NCI-H146 treated with DMSO at 0.1 percent for 48 hours (cell line): ENCODE results near the gene ZNF275.
A peak's percentile ranks its signal among the peaks of the same experiment; 100 is the strongest.
"Not testable (repeated sequence)": the region's sequence is repeated elsewhere in the genome, so short reads cannot be mapped to it uniquely, and the experiment has no call there.

ENCODE experiments used
- DNase-seq: peaks from one replicate; lab custom pipeline; 2025; ENCODE audit not compliant: unreplicated experiment; lab: John Stamatoyannopoulos, UW

ZNF275 gene, protein sequence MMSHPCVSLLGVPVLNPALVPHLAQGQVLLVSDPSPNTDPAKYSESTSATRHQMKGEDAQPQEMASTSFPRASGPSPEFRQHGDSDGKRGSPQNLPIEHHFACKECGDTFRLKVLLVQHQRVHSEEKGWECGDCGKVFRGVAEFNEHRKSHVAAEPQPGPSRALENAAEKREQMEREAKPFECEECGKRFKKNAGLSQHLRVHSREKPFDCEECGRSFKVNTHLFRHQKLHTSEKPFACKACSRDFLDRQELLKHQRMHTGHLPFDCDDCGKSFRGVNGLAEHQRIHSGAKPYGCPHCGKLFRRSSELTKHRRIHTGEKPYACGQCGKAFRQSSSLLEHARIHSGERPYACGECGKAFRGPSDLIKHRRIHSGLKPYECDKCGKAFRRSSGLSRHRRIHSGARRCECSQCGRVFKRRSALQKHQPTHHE

DNA sequence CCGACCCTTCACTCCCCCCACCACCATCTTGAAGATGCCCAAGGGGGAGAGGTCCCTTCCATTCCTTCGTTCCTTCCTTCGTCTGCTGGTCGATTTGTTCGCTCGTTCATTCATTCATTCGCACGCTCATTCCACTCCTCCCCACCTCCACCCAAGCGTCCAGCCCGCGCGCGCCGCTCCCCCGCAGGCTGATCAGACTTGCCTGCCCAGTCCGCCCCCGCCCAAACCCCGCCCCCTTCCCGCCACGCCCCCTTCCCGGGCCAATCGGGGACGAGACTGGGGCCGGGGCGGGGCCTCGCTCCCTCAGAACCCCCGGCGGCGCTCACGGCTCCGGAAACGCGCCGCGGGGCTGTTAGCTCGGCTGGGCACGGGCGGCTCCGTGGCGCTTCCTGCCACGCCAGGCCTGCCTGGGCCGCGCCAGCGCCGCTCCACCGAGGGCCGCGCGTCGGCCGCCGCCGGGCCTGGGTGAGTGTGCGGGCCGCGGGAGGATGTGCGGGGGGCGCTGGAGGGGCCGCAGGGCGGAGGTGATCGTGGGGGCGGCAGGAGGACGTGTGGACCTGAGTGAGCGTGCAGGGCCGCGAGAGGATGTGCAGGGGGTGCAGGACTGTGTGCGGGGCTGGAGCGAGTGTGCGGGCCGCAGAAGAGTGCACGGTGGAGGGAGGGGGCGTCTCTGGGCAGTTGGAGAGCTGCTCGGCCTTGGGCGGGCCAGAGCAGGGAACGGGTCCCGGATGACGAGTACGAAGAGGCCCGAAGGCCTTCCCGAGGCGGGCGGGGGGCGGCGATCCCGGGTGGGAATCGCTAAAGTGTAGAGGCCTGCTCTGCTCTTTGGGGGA is at the start of gene ZNF275:
Gene ZNF275 (plus strand): TSS at position 333 of the 833 bp plus-strand sequence. CDS start 2,527 bp downstream, outside the sequence.
- peak; percentile 44 for DNase-seq

DNA sequence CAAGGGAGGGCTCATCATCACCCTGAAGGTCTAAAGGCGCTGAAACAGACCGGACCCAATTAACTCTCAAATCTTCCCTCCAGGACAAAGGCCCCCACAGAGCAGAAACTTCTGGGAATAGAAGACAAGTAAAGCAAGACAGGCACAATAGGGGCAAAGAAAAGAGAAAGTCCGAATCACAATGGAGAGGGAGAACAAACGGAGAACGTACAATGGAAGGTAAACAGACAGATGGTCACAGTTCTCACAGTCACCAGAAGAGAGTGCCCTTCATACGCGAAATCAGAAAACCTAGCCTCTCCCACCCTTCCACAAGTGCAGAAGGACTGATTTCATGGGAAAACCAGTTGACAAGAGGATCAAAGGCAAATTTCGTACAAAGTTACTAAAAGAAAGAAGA is 48.3 kb upstream of the ZNF275 start:
- not testable (repeated sequence) for DNase-seq

DNA sequence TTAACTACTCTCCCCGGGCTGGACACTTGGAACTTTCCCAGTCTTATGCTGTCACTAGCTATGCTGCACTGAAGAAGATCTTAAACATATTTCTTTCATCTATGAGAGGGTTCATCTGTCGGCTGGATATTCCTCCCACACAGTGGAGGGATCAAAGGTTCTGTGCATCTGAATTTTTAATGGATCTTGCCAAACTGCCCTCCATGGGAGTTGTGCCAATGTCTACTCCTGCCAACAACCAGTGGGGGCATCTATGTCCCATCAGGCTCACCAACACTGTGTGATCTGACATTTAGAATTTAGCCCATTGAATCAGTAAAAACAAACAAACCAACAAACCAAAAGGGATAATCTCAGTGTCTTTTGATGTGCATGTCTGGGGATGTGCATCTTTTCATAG is 45.1 kb upstream of the ZNF275 start:
- DNase-seq, result not testable (repeated sequence)

DNA sequence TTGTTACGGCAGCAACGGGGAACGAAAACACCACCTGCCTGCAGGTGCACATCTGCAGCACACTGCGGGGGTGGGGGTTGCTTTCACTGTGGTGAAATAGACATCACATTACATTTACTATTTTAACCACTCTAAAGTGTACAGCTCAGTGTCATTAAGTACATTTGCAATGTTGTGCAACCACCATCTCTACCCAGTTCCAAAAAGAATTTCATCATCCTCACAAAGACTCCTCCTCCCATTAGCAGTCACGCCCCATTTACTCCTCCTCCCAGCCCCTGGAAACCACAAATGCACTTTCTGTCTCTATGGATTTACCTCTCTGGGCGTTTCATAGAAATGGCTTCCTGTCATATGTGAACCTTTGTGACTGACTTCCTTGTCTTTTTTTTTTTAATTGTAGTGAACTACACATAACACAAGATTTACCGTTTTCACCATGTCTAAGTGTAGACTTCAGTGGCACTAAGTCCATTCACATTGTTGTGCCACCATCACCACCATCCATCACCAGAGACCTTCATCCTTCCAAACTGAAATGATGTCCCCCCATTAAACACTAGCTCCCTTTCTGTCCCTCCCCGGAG is 40.4 kb upstream of the ZNF275 start:
- DNase-seq, result not testable (repeated sequence)

DNA sequence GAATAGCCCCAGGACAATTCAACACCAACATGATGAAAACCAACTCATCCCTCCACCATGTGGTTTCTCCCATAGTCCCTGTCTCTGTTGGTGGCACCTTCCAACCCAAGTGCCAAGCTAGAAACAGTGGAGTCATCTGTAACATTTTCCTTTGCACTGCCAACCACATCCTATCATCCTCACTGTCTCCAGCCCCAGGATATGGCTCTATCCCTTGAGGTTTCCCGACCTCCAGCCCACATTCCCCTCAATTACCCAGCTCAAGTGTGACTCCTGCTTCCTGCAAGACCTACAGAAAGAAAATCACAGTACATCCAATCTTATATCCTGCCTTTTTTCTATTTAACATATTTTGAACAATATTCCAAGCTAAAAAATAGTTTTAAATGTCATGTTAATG is 36.6 kb upstream of the ZNF275 start:
- no peak for DNase-seq

DNA sequence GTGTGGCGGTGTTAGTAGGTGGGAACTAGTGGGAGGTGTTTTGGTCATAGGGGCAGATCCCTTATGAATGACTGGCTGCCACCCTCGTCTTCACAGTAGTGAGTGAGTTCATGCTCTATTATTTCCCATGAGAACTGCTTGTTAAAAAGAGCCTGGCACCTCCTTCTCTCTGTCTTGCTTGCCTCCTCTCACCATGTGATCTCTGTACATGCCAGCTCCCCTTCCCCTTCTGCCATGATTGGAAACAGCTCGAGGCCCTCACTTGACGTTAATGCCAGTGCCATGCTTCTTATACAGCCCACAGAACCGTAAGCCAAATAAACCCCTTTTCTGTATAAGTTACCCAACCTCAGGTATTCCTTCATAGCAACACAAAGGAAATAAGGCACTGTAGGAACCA is 34.1 kb upstream of the ZNF275 start:
- no peak for DNase-seq

DNA sequence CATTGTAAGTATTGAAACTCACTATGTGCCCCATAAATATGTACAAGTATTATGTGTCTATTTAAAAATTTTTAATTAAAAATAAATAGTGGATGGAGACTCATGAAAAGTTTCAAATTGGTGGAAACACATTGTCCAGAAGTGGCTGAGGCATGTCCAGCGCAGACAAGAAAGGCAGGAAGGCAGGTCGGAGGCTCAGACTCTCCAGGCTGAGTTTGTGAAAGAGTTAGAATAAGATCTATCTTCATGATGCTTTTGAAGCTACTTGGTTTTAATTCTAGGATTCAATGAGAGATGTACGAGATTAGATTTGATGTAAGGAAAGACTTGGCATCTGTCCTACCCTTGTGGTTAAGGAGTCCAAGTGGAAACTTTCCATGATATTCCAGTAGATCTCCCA is 32.2 kb upstream of the ZNF275 start:
- DNase-seq, result no peak

DNA sequence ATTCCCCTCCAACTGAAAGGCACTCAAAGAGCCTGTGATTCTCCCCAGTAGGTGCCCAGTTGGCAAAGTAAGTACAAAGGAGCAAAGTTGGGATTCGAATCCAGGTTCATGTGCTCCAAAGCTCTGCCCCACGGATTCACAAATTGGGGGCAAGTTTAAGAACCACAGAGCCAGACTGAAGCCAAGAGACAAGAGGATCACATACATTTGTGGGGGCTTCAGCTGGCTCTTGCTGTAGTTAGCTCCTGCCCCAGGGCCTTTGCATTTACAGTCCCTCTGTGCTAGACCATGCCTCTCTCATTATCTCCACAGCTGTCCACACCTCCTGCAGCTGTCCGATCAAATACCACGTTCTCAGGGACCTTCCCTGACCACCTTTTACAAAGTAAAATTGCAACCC is 31.2 kb upstream of the ZNF275 start:
- no peak for DNase-seq

DNA sequence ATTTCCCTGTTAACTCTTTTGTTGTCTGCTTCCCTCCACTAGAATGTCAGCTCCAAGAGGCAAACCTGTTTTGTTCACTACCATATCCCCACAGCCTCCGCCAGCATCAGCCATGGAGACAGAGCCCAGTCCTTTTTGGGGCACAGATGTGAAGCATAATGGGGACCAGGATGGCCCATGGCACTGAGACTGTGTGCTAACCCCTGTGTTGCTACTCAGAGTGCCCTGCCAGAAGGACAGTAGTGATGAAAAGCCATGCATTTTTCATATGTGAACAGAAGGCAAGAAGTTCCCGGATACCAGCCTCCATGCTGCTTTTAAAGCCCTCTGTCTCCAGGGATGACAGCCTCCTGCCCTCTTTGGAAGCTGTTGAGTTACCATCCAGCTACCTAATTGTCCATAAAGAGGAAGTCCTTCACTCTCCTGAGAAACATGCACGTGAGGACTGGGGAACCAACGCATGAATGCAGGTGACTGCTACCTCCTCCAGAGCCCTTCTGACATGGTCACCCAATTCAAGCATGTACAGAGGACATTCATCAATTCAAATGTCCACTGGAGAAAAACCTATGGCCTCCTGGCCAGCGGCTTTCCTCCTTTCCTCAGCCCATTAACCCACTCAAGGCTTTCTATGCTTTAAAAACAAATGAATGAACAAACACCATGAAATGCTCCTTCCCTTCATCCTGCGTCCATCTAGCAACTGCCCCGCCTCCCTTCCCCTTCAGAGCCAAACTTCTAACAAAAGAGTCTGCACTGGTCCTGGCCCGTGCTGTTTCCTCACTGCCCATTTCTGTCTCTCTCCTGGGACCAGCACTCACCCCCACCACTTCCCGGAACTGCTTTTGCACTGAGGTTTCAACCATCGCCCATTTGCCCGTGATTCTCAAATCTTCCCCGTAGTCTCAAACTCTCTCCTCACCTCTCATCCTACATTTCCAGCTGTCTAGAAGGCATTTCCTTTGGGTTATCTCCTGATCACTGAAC is 30.4 kb upstream of the ZNF275 start:
- no peak for DNase-seq

DNA sequence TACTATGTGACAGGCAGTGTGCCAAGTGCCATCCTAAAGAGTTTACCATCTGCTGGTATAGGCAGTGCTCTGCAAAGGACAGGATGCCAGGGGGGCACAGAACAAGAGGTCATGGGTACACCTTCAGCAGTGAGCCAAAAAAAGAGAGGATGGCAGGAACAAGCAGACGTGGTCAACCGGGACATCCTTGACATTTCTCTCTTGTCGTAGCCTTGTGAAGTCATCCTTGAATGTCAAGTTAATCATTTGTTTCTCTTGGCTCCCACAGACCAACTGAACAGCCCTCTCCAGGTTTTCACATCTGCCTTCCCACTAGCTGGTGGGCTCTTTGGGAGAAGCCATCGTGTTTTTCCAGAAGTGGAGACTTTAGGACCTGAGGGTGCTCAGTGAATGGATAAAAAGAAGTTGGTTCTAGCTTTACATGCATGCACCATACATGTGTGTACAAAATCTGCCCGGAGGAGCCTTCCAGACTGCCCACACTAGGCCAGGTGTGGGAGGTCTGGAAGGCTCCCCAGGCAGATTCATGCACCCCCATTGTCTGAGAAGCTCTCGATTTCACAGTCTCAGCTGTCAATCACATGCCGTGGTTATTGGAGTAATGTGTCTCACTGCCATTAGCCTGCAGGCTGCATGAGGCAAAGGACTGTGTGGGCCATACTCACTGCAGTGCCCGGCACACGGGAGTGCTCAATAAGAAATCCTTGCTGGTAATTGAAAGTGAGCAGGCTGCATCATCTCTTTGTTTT is 28.8 kb upstream of the ZNF275 start:
- DNase-seq, result no peak

DNA sequence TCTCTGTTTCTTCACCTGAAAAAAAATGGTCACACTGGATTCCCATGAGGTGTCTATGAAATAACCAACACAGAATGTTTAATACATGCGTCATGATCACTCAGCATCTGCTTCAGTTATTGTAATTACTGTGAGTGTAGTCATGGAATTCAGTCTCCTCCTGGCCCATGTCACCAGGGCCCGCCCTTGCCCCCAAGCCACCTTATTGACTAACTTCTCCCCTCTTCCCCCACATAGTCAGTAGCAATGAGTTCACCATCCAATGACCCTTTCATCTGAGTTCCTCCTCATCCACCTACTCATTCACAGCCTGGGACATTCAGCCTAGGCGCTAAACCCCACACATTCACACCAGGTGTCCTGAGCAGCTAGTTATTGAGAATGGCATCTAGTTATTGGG is 28.0 kb upstream of the ZNF275 start:
- DNase-seq, result no peak

DNA sequence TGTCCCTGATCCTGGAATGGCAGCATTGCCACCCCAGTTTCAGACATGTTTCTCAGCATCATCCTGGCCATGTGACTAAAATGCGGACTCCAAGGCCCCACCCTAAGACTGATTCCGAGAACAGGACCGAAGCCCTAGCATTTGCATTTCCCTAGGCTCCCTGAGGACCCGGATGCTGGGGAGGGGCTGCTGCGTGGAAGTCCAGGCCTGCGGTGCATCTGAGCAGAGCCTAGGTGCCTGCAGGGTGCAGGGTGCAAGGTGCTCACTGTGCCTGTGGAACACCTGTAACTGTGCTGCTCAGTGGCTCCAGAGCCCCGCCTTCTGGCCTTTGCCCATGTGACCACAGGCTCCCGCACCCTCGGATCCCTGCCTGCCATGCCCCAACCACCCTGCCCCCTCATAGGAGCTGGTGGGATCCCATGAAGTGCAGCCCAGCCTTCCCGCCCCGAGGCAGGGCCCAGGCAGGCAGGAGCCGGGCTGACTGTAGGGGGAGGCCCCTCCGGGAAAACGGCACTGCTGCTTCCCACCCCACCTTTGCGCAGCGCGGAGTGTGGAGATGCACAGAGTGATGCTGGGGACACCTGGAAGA is 27.3 kb upstream of the ZNF275 start:
- DNase-seq, result no peak

DNA sequence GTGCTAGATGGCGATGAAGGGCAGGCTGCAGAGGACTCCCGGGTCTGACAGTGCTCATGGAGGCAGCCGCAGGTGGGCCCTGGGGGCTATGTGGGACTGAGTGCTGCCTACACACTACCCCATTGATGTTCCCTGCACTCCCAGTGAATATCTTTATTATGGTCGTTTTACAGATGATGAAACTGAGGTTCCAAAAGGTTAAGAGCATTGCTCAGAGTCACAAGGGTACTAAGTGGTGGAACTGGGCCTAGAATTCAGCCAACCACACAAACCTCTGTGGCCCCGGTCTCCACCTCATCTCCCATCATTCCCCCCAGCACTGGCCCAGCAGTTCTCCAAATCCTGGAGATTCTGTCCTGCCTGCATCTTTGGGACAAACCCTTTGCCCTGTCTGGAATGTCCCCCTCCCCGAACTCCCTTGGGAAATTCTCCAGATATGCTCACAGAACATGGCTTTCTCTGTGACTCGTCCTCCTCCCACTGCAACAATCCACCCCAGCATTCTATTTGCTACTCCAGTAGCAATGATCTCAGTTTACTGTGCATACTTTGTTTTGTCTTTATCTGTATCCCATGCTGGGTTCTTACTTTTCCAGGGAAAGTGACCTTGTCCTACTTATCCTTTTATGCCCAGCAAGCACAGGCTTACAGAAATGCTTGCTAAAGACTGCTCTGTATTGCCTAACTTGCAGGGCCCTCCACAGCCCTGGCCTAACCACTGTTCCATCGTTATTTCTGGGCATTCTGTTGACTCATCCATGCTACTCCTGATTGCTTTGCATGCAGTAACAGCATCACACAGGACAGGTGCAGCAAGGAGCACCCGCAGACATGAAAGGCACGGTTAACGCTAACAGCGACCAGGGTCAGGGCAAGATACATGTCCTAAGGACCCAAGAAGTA is 26.4 kb upstream of the ZNF275 start:
- no peak for DNase-seq

DNA sequence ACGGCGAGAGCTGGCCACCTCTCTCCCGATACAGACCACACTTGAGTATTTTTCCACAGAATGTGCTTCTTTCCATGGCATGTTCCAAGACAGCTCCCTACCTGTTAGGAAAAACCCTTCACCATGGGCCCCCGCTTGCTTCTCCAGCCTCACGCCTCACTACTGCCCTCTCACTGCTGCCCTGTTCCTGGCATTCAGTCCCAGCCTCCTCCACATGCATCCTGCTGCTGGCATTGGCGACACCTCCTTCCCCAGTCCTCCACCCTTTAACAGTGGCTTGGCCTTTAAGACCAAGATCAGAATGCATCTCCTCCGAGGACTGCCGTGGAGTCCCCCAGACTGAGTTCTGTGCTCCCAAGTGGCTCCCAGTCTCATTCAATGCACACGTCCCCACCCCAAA is 23.1 kb upstream of the ZNF275 start:
- no peak for DNase-seq

DNA sequence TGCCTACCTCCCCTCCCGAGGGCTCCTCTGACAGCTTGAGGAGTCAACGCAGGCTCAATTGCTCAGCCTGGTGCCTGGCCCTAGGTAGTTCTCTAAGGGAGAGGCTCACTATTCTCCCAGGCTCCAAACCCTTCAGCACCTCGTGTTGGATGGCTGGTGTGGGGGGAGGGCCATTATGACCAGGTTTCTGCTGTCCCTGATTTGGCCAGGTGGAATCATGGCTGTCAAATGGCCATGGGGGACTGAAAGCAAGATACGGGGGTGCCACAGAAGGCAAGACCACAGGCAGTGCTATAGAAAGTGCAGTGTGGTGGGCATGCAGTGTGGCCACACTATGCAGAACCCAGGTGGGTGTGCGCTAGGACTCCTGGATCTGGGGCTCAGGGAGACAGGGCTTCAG is 21.9 kb upstream of the ZNF275 start:
- DNase-seq, result no peak

DNA sequence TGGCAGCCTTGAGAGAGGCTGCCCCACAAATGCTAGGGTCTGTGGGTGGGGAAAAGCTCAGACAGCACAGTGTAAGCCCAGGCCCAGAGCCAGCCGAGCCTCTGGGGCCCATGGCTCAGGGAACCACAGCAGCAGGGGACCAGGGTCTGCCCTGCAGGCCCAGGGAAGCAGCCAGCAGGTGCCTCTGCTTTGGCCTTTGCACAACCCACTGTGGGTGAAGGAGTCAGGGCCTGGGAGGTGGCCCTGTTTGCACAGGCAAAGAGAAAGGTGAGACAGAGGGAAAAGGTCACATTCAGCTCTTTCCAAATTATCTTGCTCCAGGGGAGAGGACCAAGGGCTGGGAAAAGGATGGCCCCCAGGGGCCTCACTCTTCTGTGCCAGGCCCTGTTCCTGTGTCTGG is 21.1 kb upstream of the ZNF275 start:
- no peak for DNase-seq

DNA sequence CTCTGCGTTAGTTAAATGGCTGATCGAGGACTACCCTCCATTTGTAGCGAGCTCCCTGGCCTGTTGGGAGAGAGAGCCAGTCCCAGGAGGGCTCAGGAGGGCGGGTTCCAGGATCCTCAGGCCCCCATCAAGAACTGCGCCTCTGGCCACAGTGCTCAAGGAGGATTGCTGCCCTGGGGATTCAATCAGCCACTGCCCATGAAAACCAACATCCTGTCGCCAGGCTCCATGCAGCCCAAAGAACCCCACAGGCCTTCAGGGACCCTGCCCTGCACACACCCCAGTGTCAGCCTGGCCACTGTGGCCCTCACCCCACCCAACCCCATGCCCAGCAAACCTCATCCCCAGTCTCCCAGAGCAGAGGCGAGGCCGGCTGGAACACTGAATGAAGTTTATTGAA is 16.6 kb upstream of the ZNF275 start:
- no peak for DNase-seq

DNA sequence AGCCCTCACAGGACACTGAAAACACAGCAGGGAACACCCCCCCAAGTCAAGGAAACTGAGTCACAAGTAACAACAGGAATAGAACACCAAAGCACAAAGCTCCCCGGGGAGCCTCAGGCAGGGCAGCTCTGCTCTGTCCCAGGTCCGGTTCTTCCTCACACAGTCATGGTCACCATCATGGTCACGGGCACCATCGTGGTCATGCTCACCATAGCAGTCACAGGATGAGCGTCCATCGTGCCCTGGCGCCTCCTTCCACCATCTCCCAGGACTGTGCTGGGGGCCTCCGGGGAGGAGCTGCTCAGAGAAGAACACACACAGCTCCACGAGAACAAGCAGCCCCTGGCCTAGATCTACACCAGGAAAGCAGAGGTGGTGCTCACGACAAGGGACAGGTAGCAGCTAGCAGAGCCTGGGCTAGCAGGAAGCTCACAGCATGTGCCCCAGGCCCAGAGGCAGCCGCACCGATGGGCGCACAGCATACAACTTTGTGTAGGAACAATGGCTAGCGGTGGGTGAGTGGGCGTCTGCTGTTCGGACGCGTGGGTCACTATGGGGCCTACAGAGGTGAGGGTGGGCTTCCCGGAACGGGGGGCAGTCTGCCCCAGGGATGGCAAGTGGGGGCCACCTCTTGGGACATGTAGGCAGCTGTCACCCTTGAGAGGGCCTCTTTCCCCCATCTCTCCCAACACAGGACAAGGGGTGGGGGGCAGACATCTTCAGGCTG is 15.8 kb upstream of the ZNF275 start:
- no peak for DNase-seq
